ENCODE measurements around the gene NARS2. TPM values are rescaled to one million over a fixed set of nuclear protein-coding genes. Genes with fewer than 3 reads are reported as not detected.

NARS2 gene
- total RNA-seq, 1 experiment from 2014 or later: 46.7 TPM

- TF ChIP-seq EZH2 (IDR thresholded peaks at IDR 0.05; ENCODE audit: borderline replicate concordance, low read depth, low read length, poor library complexity, severe bottlenecking) (no peak), CTCF (conservative IDR thresholded peaks at IDR 0.05; ENCODE audit: low read depth, low read length) (no peak)
- Histone ChIP-seq H3K4me1 (ENCODE audit: insufficient read depth, low read length, poor library complexity, severe bottlenecking) (no peaks in the 10 kb centered on the region), H3K27ac (ENCODE audit: low read depth, low read length, poor library complexity, severe bottlenecking) (no peak overlapping the region), H3K36me3 (ENCODE audit: insufficient read depth, low read length, poor library complexity, severe bottlenecking) (no peaks in the 10 kb centered on the region), H3K4me3 (ENCODE audit: low read depth, low read length, poor library complexity, severe bottlenecking) (no peak overlapping the region), H3K9me3 (ENCODE audit: low read depth, low read length, poor library complexity, severe bottlenecking) (no peaks in the 10 kb centered on the region), H3K27me3 (replicated peaks; ENCODE audit: insufficient read depth, low read depth, low read length, poor library complexity) (no peaks in the 10 kb centered on the region)
- intact Hi-C loops (cut with micrococcal nuclease; ENCODE audit: unreplicated experiment): no loop called here
- DNase-seq (ENCODE audit: low spot score): no peak
- ChIA-PET CTCF (no interaction called here), POLR2A (ENCODE audit: low non-redundant PET) (no interaction called here)
- no TSS peak for BruUV-seq (replicated peaks)
Measured at GRCh38 chr11:78535920-78536319, 38.7 kb downstream of the NARS2 start.

GRCh38 chr11:78535027-78535426 lies 39.6 kb downstream of the NARS2 start:
- no peaks in the 10 kb centered on the region for H3K27me3 ChIP-seq (replicated peaks; ENCODE audit: insufficient read depth, low read depth, low read length, poor library complexity)
- H3K4me3 ChIP-seq (ENCODE audit: low read depth, low read length, poor library complexity, severe bottlenecking): no peak overlapping the region
- no peaks in the 10 kb centered on the region for H3K4me1 ChIP-seq (ENCODE audit: insufficient read depth, low read length, poor library complexity, severe bottlenecking)
- DNase-seq (ENCODE audit: low spot score): no peak
- intact Hi-C loops (cut with micrococcal nuclease; ENCODE audit: unreplicated experiment): no loop called here
- TF ChIP-seq CTCF (conservative IDR thresholded peaks at IDR 0.05; ENCODE audit: low read depth, low read length): no peak
- no peak for TF ChIP-seq EZH2 (IDR thresholded peaks at IDR 0.05; ENCODE audit: borderline replicate concordance, low read depth, low read length, poor library complexity, severe bottlenecking)
- ChIA-PET CTCF (no interaction called here), POLR2A (ENCODE audit: low non-redundant PET) (no interaction called here)
- H3K36me3 ChIP-seq (ENCODE audit: insufficient read depth, low read length, poor library complexity, severe bottlenecking): no peaks in the 10 kb centered on the region
- BruUV-seq (replicated peaks): no TSS peak
- H3K27ac ChIP-seq (ENCODE audit: low read depth, low read length, poor library complexity, severe bottlenecking): no peak overlapping the region
- H3K9me3 ChIP-seq (ENCODE audit: low read depth, low read length, poor library complexity, severe bottlenecking): no peaks in the 10 kb centered on the region

- ChIA-PET CTCF (no interaction called here), POLR2A (ENCODE audit: low non-redundant PET) (no interaction called here)
- Histone ChIP-seq H3K4me3 (ENCODE audit: low read depth, low read length, poor library complexity, severe bottlenecking) (no peak overlapping the region), H3K27ac (ENCODE audit: low read depth, low read length, poor library complexity, severe bottlenecking) (no peak overlapping the region), H3K4me1 (ENCODE audit: insufficient read depth, low read length, poor library complexity, severe bottlenecking) (no peaks in the 10 kb centered on the region), H3K9me3 (ENCODE audit: low read depth, low read length, poor library complexity, severe bottlenecking) (no peaks in the 10 kb centered on the region), H3K27me3 (replicated peaks; ENCODE audit: insufficient read depth, low read depth, low read length, poor library complexity) (no peaks in the 10 kb centered on the region), H3K36me3 (ENCODE audit: insufficient read depth, low read length, poor library complexity, severe bottlenecking) (no peaks in the 10 kb centered on the region)
- DNase-seq (ENCODE audit: low spot score): no peak
- no TSS peak for BruUV-seq (replicated peaks)
- no peak for TF ChIP-seq EZH2 (IDR thresholded peaks at IDR 0.05; ENCODE audit: borderline replicate concordance, low read depth, low read length, poor library complexity, severe bottlenecking)
- TF ChIP-seq CTCF (conservative IDR thresholded peaks at IDR 0.05; ENCODE audit: low read depth, low read length): no peak
- intact Hi-C loops (cut with micrococcal nuclease; ENCODE audit: unreplicated experiment): no loop called here
Measured at GRCh38 chr11:78533399-78533798, 41.3 kb downstream of the NARS2 start.
